ENCODE measurements around the gene DMAC2L.

DNA sequence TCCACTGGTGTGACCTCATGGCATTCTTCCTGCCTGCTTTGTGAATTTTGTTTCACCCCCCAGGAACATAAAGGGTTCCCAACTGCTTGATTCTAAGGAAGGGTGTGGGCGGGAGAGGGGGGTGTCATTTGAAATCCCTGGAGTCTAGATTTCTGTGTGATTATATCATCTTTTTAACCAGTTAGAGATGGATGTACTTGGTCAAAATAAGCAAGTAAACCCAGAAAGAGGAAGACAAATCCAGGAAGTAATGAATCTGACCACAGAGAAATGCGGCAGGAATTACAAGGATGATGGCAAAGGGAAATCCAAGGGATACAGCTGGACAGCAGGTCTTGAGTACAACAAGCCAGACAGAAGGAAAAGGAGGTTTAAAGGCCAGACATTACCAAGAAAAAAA, 38.9 kb downstream of the DMAC2L start:
- TF ChIP-seq, protein P1, sequence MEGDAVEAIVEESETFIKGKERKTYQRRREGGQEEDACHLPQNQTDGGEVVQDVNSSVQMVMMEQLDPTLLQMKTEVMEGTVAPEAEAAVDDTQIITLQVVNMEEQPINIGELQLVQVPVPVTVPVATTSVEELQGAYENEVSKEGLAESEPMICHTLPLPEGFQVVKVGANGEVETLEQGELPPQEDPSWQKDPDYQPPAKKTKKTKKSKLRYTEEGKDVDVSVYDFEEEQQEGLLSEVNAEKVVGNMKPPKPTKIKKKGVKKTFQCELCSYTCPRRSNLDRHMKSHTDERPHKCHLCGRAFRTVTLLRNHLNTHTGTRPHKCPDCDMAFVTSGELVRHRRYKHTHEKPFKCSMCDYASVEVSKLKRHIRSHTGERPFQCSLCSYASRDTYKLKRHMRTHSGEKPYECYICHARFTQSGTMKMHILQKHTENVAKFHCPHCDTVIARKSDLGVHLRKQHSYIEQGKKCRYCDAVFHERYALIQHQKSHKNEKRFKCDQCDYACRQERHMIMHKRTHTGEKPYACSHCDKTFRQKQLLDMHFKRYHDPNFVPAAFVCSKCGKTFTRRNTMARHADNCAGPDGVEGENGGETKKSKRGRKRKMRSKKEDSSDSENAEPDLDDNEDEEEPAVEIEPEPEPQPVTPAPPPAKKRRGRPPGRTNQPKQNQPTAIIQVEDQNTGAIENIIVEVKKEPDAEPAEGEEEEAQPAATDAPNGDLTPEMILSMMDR (IDR thresholded peaks at IDR 0.05; ENCODE audit: low read length) = no peak
- TF ChIP-seq EZH2 (optimal IDR thresholded peaks at IDR 0.05; ENCODE audit: low read depth, low read length) (no peak), EZH2phosphoT487 (IDR thresholded peaks at IDR 0.05; ENCODE audit: low read length) (no peak)
